HG02943 (cell line): ENCODE data around the gene EIF3D.
"Not testable (repeated sequence)": the region's sequence is repeated elsewhere in the genome, so short reads cannot be mapped to it uniquely, and the experiment has no call there.

Experiments used
- ATAC-seq: cut with Tn5 transposase; IDR thresholded peaks from one replicate; pipeline ENCODE4 v1.9.1; 2021; ENCODE audit warnings: mild to moderate bottlenecking, low read depth, moderate library complexity; ENCODE audit not compliant: unreplicated experiment

EIF3D gene

GRCh38 chr22:36550701-36551495 lies 21.9 kb upstream of the EIF3D start:
- no peak for ATAC-seq

DNA sequence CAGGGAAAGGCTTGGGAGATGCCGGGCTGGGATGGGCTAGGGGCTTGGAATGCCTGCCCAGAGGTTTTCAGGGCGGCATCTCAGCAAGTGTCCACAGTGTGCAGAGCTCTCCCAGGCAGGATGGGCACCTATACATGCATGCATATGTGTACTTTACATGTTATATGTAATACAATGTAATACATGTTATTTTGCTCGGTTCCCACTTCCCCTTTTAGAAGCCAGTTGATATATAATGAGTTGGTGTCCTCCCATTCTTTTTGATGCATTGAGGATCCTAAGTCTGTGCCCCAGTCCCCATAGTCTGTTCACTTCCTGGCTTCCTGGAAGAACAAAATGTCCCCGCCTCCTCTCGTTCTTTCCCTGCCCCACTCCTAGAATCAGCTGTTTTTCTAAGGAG lies 20.1 kb upstream of the EIF3D start:
- ATAC-seq, result no peak

DNA sequence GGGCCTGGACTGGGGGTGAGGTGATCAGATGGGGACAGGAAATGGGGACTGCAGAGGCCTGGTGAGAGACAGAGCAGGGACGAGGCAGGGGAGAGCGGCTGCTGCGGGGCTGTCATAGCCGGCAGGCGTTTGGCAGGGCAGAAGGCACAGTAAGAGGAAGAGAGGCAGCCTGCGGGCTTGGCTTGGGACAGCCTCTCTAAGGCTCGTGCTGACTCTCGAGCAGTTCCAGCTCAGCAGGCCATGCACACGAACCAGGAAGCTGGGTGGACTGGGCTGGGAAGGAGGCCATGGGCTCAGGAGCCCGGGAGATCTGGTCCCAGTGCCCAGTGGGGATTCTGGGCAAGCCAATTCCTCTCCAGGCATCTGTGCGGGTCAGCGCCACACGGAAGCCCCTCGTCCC lies 19.6 kb upstream of the EIF3D start:
- ATAC-seq, result no peak

- ATAC-seq, result no peak
Observed at GRCh38 chr22:36546932-36547331, 18.0 kb upstream of the EIF3D start.

DNA sequence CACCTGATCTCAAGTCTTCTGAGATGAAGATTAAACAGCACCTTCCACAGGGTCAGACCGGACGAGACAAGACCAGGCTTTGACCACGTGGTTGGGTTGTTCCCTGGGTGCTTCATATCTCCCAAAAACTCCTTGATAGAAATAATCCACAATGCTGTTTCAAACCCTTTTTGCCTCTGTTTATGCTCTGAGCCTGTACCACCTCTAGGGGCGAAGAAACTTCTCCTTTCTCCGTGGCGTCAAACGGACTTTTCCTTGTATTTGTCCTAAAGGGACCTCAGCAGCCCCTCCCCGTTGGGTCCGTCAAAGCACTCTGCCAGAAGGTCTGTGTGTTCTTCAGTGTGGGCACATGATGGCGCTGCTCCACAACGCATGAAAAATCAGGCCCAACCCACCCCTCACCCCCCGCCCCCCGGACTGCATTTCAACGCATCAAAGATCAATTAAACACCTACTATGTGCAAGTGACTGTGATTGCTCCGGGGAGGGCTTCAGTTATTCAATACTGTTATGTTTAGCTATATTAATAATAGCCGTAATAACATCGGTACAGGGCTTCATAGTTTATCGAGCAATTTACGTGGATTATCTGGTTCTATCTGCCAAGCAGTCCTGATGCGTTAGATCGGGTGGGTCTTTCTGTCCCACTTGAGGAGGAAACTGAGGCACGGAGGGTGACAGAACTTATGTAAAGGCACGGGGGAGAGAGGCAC lies 17.3 kb upstream of the EIF3D start:
- no peak for ATAC-seq

DNA sequence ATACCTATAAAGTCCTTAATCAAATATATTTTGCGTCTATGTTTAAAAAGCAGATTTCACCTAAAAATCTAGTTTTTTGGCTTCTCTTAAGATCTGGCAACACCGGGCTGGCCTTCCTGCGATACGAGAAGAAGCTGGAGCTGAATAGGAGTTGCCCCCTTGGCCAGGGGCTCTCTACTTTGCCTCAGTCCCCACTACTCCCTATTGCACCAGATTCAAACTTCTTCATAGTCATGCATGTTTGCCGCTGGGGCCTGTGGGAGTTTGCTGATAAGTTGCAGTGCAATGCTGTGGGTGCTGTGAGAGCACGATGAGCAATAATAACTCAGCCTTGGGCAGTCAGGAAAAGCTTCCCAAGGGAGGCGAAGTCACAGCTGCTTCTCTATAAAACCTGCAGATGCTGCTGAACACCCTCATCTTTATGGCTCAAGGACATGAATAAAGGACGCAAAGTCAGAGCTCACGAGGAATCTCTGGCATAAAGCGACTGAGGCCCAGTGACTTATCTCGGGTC lies 15.2 kb upstream of the EIF3D start:
- ATAC-seq, result no peak

- no peak for ATAC-seq
Observed at GRCh38 chr22:36541831-36542411, 13.0 kb upstream of the EIF3D start.

GRCh38 chr22:36540867-36541642 lies 12.1 kb upstream of the EIF3D start:
- ATAC-seq, result no peak

DNA sequence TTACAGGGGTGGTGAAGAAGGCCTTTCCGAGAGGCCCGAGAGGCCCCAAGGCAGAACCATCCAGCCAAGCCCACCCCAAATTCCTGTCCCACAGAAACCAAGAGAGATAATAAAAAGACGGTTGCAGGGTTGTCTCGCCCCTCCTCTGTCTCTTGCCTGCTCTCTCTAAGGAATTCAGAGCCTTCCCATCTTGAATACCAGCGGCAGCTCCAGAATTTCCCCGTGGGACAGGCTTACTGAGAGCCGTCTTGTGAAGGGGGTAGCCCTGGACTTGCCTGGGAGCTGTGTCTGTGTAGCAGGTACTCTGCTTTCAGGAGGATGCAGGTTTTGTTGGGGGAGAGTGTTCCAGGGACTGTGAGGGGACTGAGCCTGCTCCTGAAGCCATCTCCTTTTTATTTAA lies 9.6 kb upstream of the EIF3D start:
- ATAC-seq, result no peak

DNA sequence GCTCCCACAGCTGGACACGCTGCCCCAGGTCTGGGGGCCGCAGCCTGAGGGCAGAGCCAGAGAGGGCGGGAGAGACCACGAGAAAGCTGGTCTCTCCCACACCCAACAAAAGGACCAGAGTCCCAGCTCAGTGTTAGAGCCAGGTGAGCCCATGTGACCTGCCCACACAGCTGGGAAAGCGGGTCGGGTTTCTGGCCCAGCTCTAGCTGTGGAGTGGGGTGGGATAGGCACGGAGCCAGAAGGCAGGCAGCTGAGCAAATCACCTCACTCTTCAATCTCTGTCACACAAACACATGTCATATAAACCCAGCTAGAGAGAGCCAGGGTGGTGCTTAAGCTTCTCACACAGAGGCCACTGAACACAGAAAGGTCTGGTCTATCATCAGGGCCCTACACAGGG lies 7.8 kb upstream of the EIF3D start:
- ATAC-seq, result no peak

DNA sequence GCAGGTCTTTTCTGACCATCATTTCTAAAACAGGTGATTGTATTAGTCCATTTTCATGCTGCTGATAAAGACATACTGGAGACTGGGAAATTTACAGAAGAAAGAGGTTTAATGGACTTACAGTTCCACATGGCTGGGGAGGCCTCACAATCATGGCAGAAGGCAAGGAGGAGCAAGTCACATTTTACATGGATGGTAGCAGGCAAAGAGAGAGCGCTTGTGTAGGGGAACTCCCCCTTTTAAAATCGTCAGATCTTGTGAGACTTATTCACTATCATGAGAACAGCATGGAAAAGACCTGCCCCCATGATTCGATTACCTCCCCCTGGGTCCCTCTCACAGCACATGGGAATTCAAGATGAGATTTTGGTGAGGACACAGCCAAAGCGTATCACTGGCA lies 4.4 kb upstream of the EIF3D start:
- not testable (repeated sequence) for ATAC-seq

GRCh38 chr22:36532466-36532865 lies 3.5 kb upstream of the EIF3D start:
- no peak for ATAC-seq

DNA sequence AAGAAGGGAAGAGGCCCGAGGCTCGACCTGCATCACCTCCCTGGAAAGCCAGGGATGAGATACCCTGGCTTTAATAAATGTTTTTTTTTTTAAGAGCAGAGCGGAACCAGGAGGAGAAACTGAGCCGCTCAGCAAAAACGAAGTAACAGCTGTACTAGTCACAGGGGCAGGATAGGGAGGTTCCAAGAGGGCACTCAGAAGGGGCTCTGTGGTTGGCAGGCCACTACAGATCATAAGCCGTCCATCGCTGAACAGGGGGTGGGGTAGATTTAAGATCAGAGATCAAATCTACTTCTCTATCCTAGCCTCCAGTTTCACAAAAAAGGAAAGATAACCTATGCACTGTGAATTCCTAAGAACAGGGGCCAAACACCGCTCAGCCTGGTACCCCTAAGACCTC lies 625 bp downstream of the EIF3D start:
- no peak for ATAC-seq

- ATAC-seq, result no peak
Observed at GRCh38 chr22:36522662-36523061, 6.3 kb downstream of the EIF3D start.

- ATAC-seq, result no peak
Observed at GRCh38 chr22:36520423-36520822, 8.5 kb downstream of the EIF3D start.

DNA sequence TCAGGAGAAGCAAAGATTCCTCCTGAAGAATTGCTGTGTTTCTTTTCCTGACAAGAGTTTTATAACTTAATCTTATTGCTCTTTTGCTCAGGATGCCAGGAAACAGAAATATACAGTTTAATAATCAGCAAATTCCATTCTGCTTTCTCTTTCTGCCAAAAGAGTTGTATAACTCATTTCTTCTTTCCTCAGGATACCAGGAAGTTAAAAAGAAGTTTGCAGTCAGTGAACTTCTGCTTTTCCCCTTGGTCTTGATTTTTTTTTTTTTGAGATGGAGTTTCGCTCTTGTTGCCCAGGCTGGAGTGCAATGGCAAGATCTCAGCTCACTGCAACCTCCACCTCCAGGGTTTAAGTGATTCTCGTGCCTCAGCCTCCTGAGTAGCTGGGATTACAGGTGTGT lies 9.1 kb downstream of the EIF3D start:
- not testable (repeated sequence) for ATAC-seq

GRCh38 chr22:36514766-36515165 lies 14.2 kb downstream of the EIF3D start:
- no peak for ATAC-seq

DNA sequence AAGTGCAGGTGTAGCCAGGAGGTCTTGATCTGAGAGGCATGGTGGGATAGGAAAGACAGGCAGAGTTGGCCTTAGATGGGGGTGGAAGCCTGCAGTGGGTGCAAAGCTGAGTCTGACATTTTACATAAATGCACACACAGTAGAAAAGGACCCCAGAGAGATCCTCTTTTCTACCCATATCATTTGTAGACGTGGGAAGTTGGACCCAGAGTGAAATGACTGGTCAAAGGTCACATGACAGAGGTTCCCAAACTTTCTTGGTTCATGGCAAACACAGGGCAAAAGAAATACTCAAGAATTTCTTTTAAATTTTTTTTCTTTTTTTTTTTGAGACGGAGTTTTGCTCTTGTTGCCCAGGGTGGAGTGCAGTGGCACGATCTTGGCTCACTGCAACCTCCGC lies 16.0 kb downstream of the EIF3D start:
- ATAC-seq, result no peak

- ATAC-seq, result no peak
Observed at GRCh38 chr22:36512333-36512732, 16.6 kb downstream of the EIF3D start.

DNA sequence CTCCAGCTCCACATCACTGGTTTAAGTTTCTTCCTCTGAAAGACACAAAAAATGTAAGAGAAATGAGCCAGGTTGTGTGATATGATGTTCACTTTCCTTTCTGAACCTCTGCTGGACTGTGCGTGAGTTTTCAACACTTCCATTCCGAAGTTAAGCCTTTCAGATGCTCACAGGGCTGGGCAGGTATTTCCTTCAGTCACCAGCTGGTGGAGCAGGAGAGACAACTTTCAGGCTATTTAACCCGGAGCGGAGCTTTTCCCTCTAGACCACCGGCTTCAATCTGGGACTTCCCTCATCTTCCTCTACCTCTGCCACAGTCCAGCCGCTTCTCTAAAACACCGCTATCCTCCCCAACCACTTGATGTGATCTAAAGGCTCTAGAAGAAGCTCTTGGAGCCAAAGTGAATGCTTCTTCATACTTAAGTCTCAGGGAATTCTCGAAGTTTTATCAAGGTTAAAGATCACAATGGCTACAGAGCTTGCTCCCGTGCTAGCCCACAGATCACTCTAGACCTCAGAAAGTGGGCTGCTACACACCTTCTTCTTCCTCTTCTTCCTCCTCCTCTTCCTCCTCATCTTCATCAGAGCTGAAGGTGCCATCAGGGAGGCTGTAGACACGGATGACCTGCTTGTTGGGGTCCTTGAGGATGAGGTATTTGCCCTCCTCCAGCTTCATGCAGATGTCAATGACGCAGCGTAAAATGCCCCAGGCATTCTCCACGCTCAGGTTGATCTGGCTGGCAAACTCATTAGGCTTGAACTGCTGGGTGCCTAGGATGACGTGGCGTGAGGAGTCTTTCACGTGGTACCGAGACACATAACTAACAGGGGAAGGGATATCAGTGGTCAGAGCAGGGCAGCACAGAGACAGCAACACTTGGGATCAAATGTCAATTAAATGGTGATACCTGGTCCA lies 17.7 kb downstream of the EIF3D start:
- ATAC-seq, result no peak
